ENCODE results near the gene RFX8.
"Not testable (repeated sequence)": the region's sequence is repeated elsewhere in the genome, so short reads cannot be mapped to it uniquely, and the experiment has no call there.

Gene RFX8

GRCh38 chr2:101379091-101379490 is 95.8 kb downstream of the RFX8 start:
- no peak for DNase-seq (ENCODE audit: low read depth, low spot score)

- no peak for DNase-seq (ENCODE audit: low read depth, low spot score)
Observed at GRCh38 chr2:101375653-101376052, 99.3 kb downstream of the RFX8 start.

- DNase-seq (ENCODE audit: low read depth, low spot score) = no peak
Observed at GRCh38 chr2:101374821-101375561, 99.9 kb downstream of the RFX8 start.

- DNase-seq (ENCODE audit: low read depth, low spot score) = no peak
Observed at GRCh38 chr2:101372792-101373191, 102.1 kb downstream of the RFX8 start.

GRCh38 chr2:101371636-101372035 is 103.3 kb downstream of the RFX8 start:
- DNase-seq (ENCODE audit: low read depth, low spot score) = no peak

- no peak for DNase-seq (ENCODE audit: low read depth, low spot score)
Observed at GRCh38 chr2:101369100-101369499, 105.8 kb downstream of the RFX8 start.

GRCh38 chr2:101368376-101368775 is 106.5 kb downstream of the RFX8 start:
- DNase-seq (ENCODE audit: low read depth, low spot score) = no peak

GRCh38 chr2:101367508-101367907 is 107.4 kb downstream of the RFX8 start:
- DNase-seq (ENCODE audit: low read depth, low spot score) = no peak

- no peak for DNase-seq (ENCODE audit: low read depth, low spot score)
Observed at GRCh38 chr2:101364878-101365277, 110.0 kb downstream of the RFX8 start.

- no peak for DNase-seq (ENCODE audit: low read depth, low spot score)
Observed at GRCh38 chr2:101362777-101363176, 112.1 kb downstream of the RFX8 start.

GRCh38 chr2:101362316-101362715 is 112.6 kb downstream of the RFX8 start:
- DNase-seq (ENCODE audit: low read depth, low spot score) = no peak

- DNase-seq (ENCODE audit: low read depth, low spot score) = no peak
Observed at GRCh38 chr2:101361522-101361921, 113.4 kb downstream of the RFX8 start.

- no peak for DNase-seq (ENCODE audit: low read depth, low spot score)
Observed at GRCh38 chr2:101361121-101361520, 113.8 kb downstream of the RFX8 start.

- DNase-seq (ENCODE audit: low read depth, low spot score) = no peak
Observed at GRCh38 chr2:101360232-101360631, 114.7 kb downstream of the RFX8 start.

GRCh38 chr2:101359410-101359954 is 115.4 kb downstream of the RFX8 start:
- DNase-seq (ENCODE audit: low read depth, low spot score) = no peak

- no peak for DNase-seq (ENCODE audit: low read depth, low spot score)
Observed at GRCh38 chr2:101357376-101357775, 117.5 kb downstream of the RFX8 start.

GRCh38 chr2:101356521-101356920 is 118.4 kb downstream of the RFX8 start:
- no peak for DNase-seq (ENCODE audit: low read depth, low spot score)

- no peak for DNase-seq (ENCODE audit: low read depth, low spot score)
Observed at GRCh38 chr2:101356055-101356454, 118.9 kb downstream of the RFX8 start.

GRCh38 chr2:101355401-101356054 is 119.4 kb downstream of the RFX8 start:
- DNase-seq (ENCODE audit: low read depth, low spot score) = no peak

GRCh38 chr2:101354420-101355311 is 120.2 kb downstream of the RFX8 start:
- DNase-seq (ENCODE audit: low read depth, low spot score) = no peak

GRCh38 chr2:101352631-101353030 is 122.3 kb downstream of the RFX8 start:
- DNase-seq (ENCODE audit: low read depth, low spot score) = not testable (repeated sequence)

GRCh38 chr2:101351207-101351606 is 123.7 kb downstream of the RFX8 start:
- DNase-seq (ENCODE audit: low read depth, low spot score) = no peak
